D721Med (cell line): ENCODE results near the gene BRI3.

Experiments
- DNase-seq: peaks from one replicate; pipeline ENCODE4 v3.0.0; 2011; ENCODE audit warnings: low spot score; ENCODE audit not compliant: insufficient read length
- FAIRE-seq: peaks from 2 replicates; lab custom pipeline; 2011; peaks lifted over from hg19 to GRCh38; lab: Jason Lieb, UNC
- CTCF ChIP-seq: IDR thresholded peaks from 2 replicates; pipeline ENCODE4 v1.5.1; 2012; ENCODE audit warnings: mild to moderate bottlenecking, control low read depth; ENCODE audit not compliant: insufficient read depth; ENCODE audit errors: missing control alignments

The BRI3 gene

GRCh38 chr7:98280791-98281756 lies at the start of gene BRI3:
Gene BRI3, plus strand, starts transcription at chr7:98281686. Its CDS starts 110 bp downstream, at chr7:98281796.
- TF ChIP-seq CTCF = no peak
- no peak for FAIRE-seq

GRCh38 chr7:98232263-98232585 lies 49.3 kb upstream of the BRI3 start:
- no peak for FAIRE-seq
- TF ChIP-seq CTCF = no peak

More at GRCh38 chr7:98280791-98281756, at the start of gene BRI3:
- peak; percentile 74 for DNase-seq

GRCh38 chr7:98232799-98233198 lies 48.7 kb upstream of the BRI3 start:
- no peak for DNase-seq
- FAIRE-seq = no peak
- TF ChIP-seq CTCF = no peak

More at GRCh38 chr7:98232263-98232585, 49.3 kb upstream of the BRI3 start:
- no peak for DNase-seq

- FAIRE-seq (no peak), DNase-seq (no peak)
- TF ChIP-seq CTCF = no peak
These were observed 48.0 kb upstream of the BRI3 start for GRCh38 chr7:98233219-98234070.

DNA sequence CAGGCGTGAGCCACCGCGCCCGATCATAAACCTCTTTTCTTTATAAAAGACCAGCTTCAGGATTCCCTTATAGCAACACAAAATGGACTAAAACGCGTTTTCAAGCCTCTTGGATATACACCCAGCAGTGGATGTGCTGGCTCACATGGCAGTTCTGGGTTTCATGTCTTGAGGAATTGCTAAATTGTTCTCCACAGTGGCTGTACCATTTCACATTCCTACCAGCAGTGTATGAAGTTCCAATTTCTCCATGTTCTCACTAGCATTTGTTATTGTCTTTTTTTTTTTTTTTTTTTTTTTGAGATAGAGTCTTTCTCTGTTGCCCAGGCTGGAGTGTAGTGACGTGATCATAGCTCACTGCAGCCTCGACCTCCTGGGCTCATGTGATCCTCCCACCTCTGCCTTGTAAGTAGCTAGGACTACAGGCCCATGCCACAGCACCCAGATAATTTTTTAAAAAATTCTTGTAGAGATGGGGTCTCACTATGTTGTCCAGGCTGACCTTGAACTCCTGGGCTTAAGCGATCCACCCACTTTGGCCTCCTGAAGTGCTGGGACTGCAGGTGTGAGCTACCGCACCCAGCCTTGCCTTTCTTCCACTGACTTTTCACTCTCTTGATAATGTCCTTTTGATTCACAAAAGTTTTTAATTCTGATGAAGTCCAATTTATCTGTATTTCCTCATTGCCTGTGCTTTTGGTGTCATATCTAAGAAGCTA lies 46.9 kb upstream of the BRI3 start:
- TF ChIP-seq CTCF = no peak
- no peak for FAIRE-seq
- no peak for DNase-seq

- no peak for TF ChIP-seq CTCF
- FAIRE-seq (no peak), DNase-seq (no peak)
These were observed 45.6 kb upstream of the BRI3 start for GRCh38 chr7:98235901-98236300.
